Stimulated activated naive CD8-positive, alpha-beta T cell treated with anti-CD3 and anti-CD28 coated beads, Interleukin-15, Interleukin-2, amounts not matched to agents 100 ng/mL and 50 ng/mL, for 24 hours (primary cell): Measurements from ENCODE around the gene ACACA.

ENCODE experiments used
- H3K27ac Mint-ChIP-seq: one replicate; pipeline ENCODE4 v1.8.0; 2021; ENCODE audit warnings: mild to moderate bottlenecking, mixed read lengths
- H3K27me3 Mint-ChIP-seq: one replicate; pipeline ENCODE4 v1.8.0; 2021; ENCODE audit warnings: mixed read lengths
- H3K36me3 Mint-ChIP-seq: one replicate; pipeline ENCODE4 v1.8.0; 2021; ENCODE audit warnings: low read depth, mixed read lengths
- H3K4me1 Mint-ChIP-seq: one replicate; pipeline ENCODE4 v1.8.0; 2021; ENCODE audit warnings: low read depth, mixed read lengths
- H3K4me3 Mint-ChIP-seq: one replicate; pipeline ENCODE4 v1.8.0; 2021; ENCODE audit warnings: mild to moderate bottlenecking, mixed read lengths
- H3K9me3 Mint-ChIP-seq: one replicate; pipeline ENCODE4 v1.8.0; 2021; ENCODE audit warnings: mixed read lengths

ACACA gene

GRCh38 chr17:37265446-37266173 is 141.0 kb downstream of the ACACA start:
- peaks cover 17% of the 10 kb centered on the region for H3K9me3 Mint-ChIP-seq
- no peaks in the 10 kb centered on the region for H3K4me1 Mint-ChIP-seq
- H3K36me3 Mint-ChIP-seq: peaks cover 80% of the 10 kb centered on the region
- H3K27ac Mint-ChIP-seq: no peak overlapping the region
- no peaks in the 10 kb centered on the region for H3K27me3 Mint-ChIP-seq
- no peak overlapping the region for H3K4me3 Mint-ChIP-seq

GRCh38 chr17:37261286-37261685 is 145.3 kb downstream of the ACACA start:
- H3K36me3 Mint-ChIP-seq: peaks cover 68% of the 10 kb centered on the region
- H3K4me3 Mint-ChIP-seq: no peak overlapping the region

GRCh38 chr17:37259030-37259735 is 147.5 kb downstream of the ACACA start:
- H3K9me3 Mint-ChIP-seq: no peaks in the 10 kb centered on the region
- H3K36me3 Mint-ChIP-seq: peaks cover 59% of the 10 kb centered on the region
- no peak overlapping the region for H3K4me3 Mint-ChIP-seq
- H3K27me3 Mint-ChIP-seq: no peaks in the 10 kb centered on the region
- H3K27ac Mint-ChIP-seq: no peak overlapping the region
- H3K4me1 Mint-ChIP-seq: no peaks in the 10 kb centered on the region

More at GRCh38 chr17:37261286-37261685, 145.3 kb downstream of the ACACA start:
- H3K9me3 Mint-ChIP-seq: peaks cover 3% of the 10 kb centered on the region
- H3K27ac Mint-ChIP-seq: no peak overlapping the region
- H3K4me1 Mint-ChIP-seq: no peaks in the 10 kb centered on the region
- no peaks in the 10 kb centered on the region for H3K27me3 Mint-ChIP-seq

DNA sequence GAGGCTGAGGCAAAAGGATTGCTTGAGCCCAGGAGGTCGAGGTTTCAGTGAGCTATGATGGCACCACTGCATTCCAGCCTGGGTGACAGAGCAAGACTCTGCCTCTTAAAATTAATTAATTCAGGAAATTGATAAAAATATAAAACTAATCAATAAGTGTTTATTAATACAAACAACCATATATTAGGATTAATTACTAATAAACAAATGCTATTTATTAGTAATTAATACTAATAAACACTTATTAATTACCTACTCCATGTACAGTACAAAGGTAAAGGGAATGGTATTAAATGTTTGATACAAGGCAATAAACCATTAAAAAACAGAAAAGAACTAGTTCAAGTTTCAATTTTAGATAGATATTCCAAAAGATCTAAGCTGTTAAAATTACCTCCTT is 150.0 kb downstream of the ACACA start:
- Mint-ChIP-seq H3K4me3 (no peak overlapping the region), H3K36me3 (peaks cover 56% of the 10 kb centered on the region), H3K27ac (no peak overlapping the region), H3K27me3 (no peaks in the 10 kb centered on the region), H3K4me1 (no peaks in the 10 kb centered on the region), H3K9me3 (no peaks in the 10 kb centered on the region)

DNA sequence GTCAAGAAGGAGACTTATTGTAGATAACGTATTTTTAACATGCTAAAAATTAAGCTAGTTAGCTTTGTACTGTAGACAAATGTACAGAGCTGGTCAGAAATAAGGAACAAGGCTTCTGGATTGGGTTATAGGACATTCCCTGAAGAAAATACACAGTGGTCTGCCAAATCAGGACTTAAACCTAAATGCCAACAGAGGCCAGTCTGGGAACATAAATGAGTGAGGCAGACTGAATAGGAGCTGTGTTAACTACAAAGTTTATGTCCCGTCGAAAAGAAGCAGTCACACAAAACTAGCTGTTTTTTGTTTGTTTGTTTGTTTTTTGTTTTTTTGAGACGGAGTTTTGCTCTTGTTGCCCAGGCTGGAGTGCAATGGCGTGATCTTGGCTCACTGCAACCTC is 151.2 kb downstream of the ACACA start:
- peaks cover 60% of the 10 kb centered on the region for H3K36me3 Mint-ChIP-seq
- H3K27me3 Mint-ChIP-seq: no peaks in the 10 kb centered on the region
- H3K4me3 Mint-ChIP-seq: no peak overlapping the region
- no peak overlapping the region for H3K27ac Mint-ChIP-seq
- no peaks in the 10 kb centered on the region for H3K4me1 Mint-ChIP-seq
- H3K9me3 Mint-ChIP-seq: no peaks in the 10 kb centered on the region

DNA sequence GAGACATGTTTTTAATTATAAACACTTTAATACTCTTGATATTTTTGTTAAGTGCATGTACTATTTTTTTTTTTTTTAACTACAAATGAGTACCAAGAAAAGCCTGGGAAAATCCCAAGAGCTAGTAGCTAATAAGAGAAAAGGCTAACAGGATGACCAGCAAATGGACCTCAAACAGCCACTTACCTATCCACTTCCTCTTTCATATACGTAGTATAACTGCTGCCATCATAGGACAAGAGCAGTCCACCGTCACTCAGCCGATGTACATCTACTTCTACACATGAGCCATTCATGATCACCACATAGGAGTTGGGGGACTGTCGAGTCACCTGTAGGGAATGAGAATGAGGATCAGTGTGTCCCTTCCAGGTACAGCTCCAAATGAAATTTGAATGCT is 158.8 kb downstream of the ACACA start:
- Mint-ChIP-seq H3K9me3 (no peaks in the 10 kb centered on the region), H3K36me3 (peaks cover 70% of the 10 kb centered on the region), H3K27ac (no peak overlapping the region), H3K27me3 (no peaks in the 10 kb centered on the region), H3K4me3 (no peak overlapping the region), H3K4me1 (no peaks in the 10 kb centered on the region)

GRCh38 chr17:37246085-37246484 is 160.6 kb downstream of the ACACA start:
- H3K4me1 Mint-ChIP-seq: no peaks in the 10 kb centered on the region
- peaks cover 53% of the 10 kb centered on the region for H3K36me3 Mint-ChIP-seq
- H3K27ac Mint-ChIP-seq: no peak overlapping the region
- no peaks in the 10 kb centered on the region for H3K9me3 Mint-ChIP-seq
- no peaks in the 10 kb centered on the region for H3K27me3 Mint-ChIP-seq
- no peak overlapping the region for H3K4me3 Mint-ChIP-seq

- Mint-ChIP-seq H3K36me3 (peaks cover 59% of the 10 kb centered on the region), H3K4me3 (no peak overlapping the region), H3K9me3 (no peaks in the 10 kb centered on the region), H3K4me1 (no peaks in the 10 kb centered on the region), H3K27ac (no peak overlapping the region), H3K27me3 (no peaks in the 10 kb centered on the region)
These were observed 166.3 kb downstream of the ACACA start for GRCh38 chr17:37240381-37240780.

- H3K36me3 Mint-ChIP-seq: peaks cover 57% of the 10 kb centered on the region
- H3K9me3 Mint-ChIP-seq: no peaks in the 10 kb centered on the region
- no peaks in the 10 kb centered on the region for H3K4me1 Mint-ChIP-seq
- H3K27me3 Mint-ChIP-seq: no peaks in the 10 kb centered on the region
- no peak overlapping the region for H3K27ac Mint-ChIP-seq
- no peak overlapping the region for H3K4me3 Mint-ChIP-seq
These were observed 166.8 kb downstream of the ACACA start for GRCh38 chr17:37239690-37240334.

DNA sequence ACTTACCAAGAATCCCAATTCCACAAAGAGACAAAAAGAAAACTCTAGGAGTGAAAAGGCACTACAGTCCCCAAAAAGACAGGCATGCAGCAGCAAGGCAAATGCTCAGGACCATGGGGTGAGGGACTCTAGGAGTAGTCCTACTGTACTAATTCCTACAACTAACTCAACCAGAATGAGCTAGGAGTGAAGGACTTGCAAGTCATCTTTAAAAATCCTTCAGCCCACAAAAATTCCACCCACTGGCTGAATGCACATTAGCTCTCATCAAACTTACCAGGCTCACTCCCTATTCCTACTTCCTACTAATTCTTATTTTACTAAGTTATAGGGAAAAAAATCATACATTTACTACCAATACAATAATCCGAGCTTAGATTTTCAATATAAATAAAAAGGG is 172.5 kb downstream of the ACACA start:
- H3K4me3 Mint-ChIP-seq: no peak overlapping the region
- H3K36me3 Mint-ChIP-seq: peaks cover 76% of the 10 kb centered on the region
- no peaks in the 10 kb centered on the region for H3K27me3 Mint-ChIP-seq
- H3K9me3 Mint-ChIP-seq: no peaks in the 10 kb centered on the region
- H3K4me1 Mint-ChIP-seq: no peaks in the 10 kb centered on the region
- no peak overlapping the region for H3K27ac Mint-ChIP-seq

DNA sequence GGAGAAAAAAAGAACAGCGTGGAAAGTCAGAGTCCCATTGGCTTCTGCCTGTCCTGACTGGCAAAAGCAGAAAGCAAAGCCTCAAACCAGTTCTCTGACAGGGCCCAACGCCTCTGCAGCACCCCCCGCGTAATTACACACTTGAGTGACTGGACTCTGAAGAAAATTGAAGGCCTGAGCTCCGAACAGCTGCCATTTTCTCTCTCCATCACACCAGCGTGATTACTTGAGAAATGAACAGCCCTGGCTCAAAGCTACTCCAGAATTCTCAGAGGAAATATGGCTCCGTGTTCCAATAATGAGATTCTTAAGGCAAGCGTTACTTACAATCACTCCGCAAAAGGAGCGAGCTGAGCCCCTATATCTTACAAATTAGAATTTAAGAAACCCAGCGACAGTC is 173.6 kb downstream of the ACACA start:
- H3K9me3 Mint-ChIP-seq: no peaks in the 10 kb centered on the region

DNA sequence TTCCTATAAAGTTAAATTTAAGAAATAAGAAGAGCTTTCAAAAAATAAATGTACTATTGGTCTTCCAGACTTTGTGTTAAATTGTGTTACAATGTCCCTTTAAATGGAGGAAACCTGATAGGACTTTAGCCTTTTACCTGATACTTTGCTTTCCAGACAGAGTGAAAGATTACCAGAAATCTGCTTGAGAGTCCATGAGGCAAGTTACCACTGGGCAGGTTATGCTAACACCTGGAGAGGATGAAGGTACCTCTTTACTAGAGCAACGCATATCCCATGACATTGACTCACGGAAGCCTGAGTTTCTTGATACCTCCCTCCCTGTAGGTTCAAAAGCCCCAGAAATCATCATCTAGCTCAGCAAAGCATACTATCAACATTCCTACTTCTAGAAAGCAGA is 174.7 kb downstream of the ACACA start:
- no peaks in the 10 kb centered on the region for H3K27me3 Mint-ChIP-seq
- no peak overlapping the region for H3K27ac Mint-ChIP-seq
- no peaks in the 10 kb centered on the region for H3K9me3 Mint-ChIP-seq
- H3K4me3 Mint-ChIP-seq: no peak overlapping the region
- peaks cover 69% of the 10 kb centered on the region for H3K36me3 Mint-ChIP-seq
- no peaks in the 10 kb centered on the region for H3K4me1 Mint-ChIP-seq

More for the DNA sequence above, 173.6 kb downstream of the ACACA start:
- Mint-ChIP-seq H3K36me3 (peaks cover 76% of the 10 kb centered on the region), H3K27me3 (no peaks in the 10 kb centered on the region), H3K4me1 (no peaks in the 10 kb centered on the region), H3K4me3 (no peak overlapping the region), H3K27ac (no peak overlapping the region)

DNA sequence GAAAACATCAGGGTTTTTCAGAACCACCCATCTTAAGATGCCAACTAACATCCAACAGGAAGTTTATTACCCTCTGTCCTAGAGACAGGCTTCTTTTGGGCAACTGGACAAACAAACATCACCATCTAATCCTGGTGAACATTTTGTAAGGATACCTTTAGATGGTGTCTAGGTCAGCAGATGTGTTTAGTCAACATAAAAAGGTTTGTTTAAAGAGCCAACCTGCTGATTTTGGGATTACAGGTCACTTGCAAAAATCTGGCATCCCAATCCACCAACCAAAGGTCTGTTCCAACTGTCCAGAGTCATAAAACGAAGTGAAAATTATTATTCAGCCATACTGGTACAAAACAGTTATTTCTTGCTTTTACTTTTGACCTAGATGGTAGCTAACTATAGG is 176.0 kb downstream of the ACACA start:
- H3K27me3 Mint-ChIP-seq: no peaks in the 10 kb centered on the region
- H3K4me3 Mint-ChIP-seq: no peak overlapping the region
- H3K4me1 Mint-ChIP-seq: no peaks in the 10 kb centered on the region
- H3K9me3 Mint-ChIP-seq: no peaks in the 10 kb centered on the region
- H3K36me3 Mint-ChIP-seq: peaks cover 66% of the 10 kb centered on the region
- no peak overlapping the region for H3K27ac Mint-ChIP-seq

- H3K4me1 Mint-ChIP-seq: no peaks in the 10 kb centered on the region
- peaks cover 50% of the 10 kb centered on the region for H3K36me3 Mint-ChIP-seq
- H3K4me3 Mint-ChIP-seq: no peak overlapping the region
- H3K27ac Mint-ChIP-seq: no peak overlapping the region
- H3K27me3 Mint-ChIP-seq: no peaks in the 10 kb centered on the region
- no peaks in the 10 kb centered on the region for H3K9me3 Mint-ChIP-seq
These were observed 181.2 kb downstream of the ACACA start for GRCh38 chr17:37225465-37225864.

GRCh38 chr17:37221865-37222264 is 184.8 kb downstream of the ACACA start:
- no peak overlapping the region for H3K27ac Mint-ChIP-seq
- no peaks in the 10 kb centered on the region for H3K27me3 Mint-ChIP-seq
- H3K4me3 Mint-ChIP-seq: no peak overlapping the region
- peaks cover 48% of the 10 kb centered on the region for H3K36me3 Mint-ChIP-seq
- no peaks in the 10 kb centered on the region for H3K4me1 Mint-ChIP-seq
- H3K9me3 Mint-ChIP-seq: no peaks in the 10 kb centered on the region
